ENCODE results near the gene PYGO1. TPM values are rescaled to one million over a fixed set of nuclear protein-coding genes. Genes with fewer than 3 reads are reported as not detected.

The PYGO1 gene
- total and polyA plus RNA-seq, 4 donors, result 1.3 to 17.9 (median 4.7) TPM

- Histone ChIP-seq H3K4me3 (peak overlapping the region; percentile 54), H3K9ac (ENCODE audit: insufficient read depth in 1 of 2, low read length in 2 of 2) (peak overlapping the region in 1 of 2 donors; percentile 75), H3K27ac (ENCODE audit: low read depth in 1 of 2, low read length in 1 of 2) (peak overlapping the region in 1 of 2 donors; percentile 62), H3K4me1 (ENCODE audit: control insufficient read depth in 5 of 5, insufficient read depth in 5 of 5, low read length in 5 of 5) (peaks cover 0 to 18% (median 6%) of the 10 kb centered on the region in 5 donors), H3K27me3 (ENCODE audit: control insufficient read depth in 3 of 3, insufficient read depth in 3 of 3, low read length in 2 of 3) (no peaks in the 10 kb centered on the region), H3K36me3 (ENCODE audit: control insufficient read depth in 4 of 4, insufficient read depth in 4 of 4, low read length in 4 of 4) (no peaks in the 10 kb centered on the region), H3K9me3 (ENCODE audit: control insufficient read depth in 4 of 4, insufficient read depth in 3 of 4, low read length in 3 of 4) (no peaks in the 10 kb centered on the region)
- WGBS, 2 donors, result 4 to 6% methylated on average over 60 to 65 of the region's 65 CpGs
- peak; percentile 65 to 75 (median 75) for DNase-seq
- peak; percentile 13 for ATAC-seq (ENCODE audit: insufficient read depth, low FRiP score)
- TF ChIP-seq CTCF (IDR thresholded peaks at IDR 0.05; ENCODE audit: control extremely low read depth, extremely low read depth), result no peak
These were observed 650 bp downstream of the PYGO1 start for GRCh38 chr15:55587321-55588069.

- Histone ChIP-seq H3K9ac (ENCODE audit: insufficient read depth in 1 of 2, low read length in 2 of 2) (peak overlapping the region in 1 of 2 donors; percentile 75), H3K4me1 (ENCODE audit: control insufficient read depth in 5 of 5, insufficient read depth in 5 of 5, low read length in 5 of 5) (peaks cover 0 to 18% (median 6%) of the 10 kb centered on the region in 5 donors), H3K4me3 (no peak overlapping the region), H3K27ac (ENCODE audit: low read depth in 1 of 2, low read length in 1 of 2) (no peak overlapping the region), H3K36me3 (ENCODE audit: control insufficient read depth in 4 of 4, insufficient read depth in 4 of 4, low read length in 4 of 4) (no peaks in the 10 kb centered on the region), H3K9me3 (ENCODE audit: control insufficient read depth in 4 of 4, insufficient read depth in 3 of 4, low read length in 3 of 4) (no peaks in the 10 kb centered on the region), H3K27me3 (ENCODE audit: control insufficient read depth in 3 of 3, insufficient read depth in 3 of 3, low read length in 2 of 3) (no peaks in the 10 kb centered on the region)
- 70 to 76% methylated on average over 3 of the region's 3 CpGs for WGBS, 2 donors
- ATAC-seq (ENCODE audit: insufficient read depth, low FRiP score), result no peak
- no peak for TF ChIP-seq CTCF (IDR thresholded peaks at IDR 0.05; ENCODE audit: control extremely low read depth, extremely low read depth)
- DNase-seq, result peak in 1 of 3 donors; percentile 16
These were observed 1.3 kb downstream of the PYGO1 start for GRCh38 chr15:55586808-55587207.

GRCh38 chr15:55576943-55577342 is 11.2 kb downstream of the PYGO1 start:
- peaks cover 0 to 3% (median 0%) of the 10 kb centered on the region in 4 donors for H3K36me3 ChIP-seq (ENCODE audit: control insufficient read depth in 4 of 4, insufficient read depth in 4 of 4, low read length in 4 of 4)
- H3K9ac ChIP-seq (ENCODE audit: insufficient read depth in 1 of 2, low read length in 2 of 2), result peak overlapping the region in 1 of 2 donors; percentile 7
- DNase-seq (no peak), ATAC-seq (ENCODE audit: insufficient read depth, low FRiP score) (no peak)
- no peaks in the 10 kb centered on the region for H3K27me3 ChIP-seq (ENCODE audit: control insufficient read depth in 3 of 3, insufficient read depth in 3 of 3, low read length in 2 of 3)
- H3K9me3 ChIP-seq (ENCODE audit: control insufficient read depth in 4 of 4, insufficient read depth in 3 of 4, low read length in 3 of 4), result peaks cover 0 to under 1% (median 0%) of the 10 kb centered on the region in 4 donors
- no peaks in the 10 kb centered on the region for H3K4me1 ChIP-seq (ENCODE audit: control insufficient read depth in 5 of 5, insufficient read depth in 5 of 5, low read length in 5 of 5)
- 70 to 85% methylated on average over 6 of the region's 6 CpGs for WGBS, 2 donors
- H3K4me3 ChIP-seq, result no peak overlapping the region
- no peak overlapping the region for H3K27ac ChIP-seq (ENCODE audit: low read depth in 1 of 2, low read length in 1 of 2)
- TF ChIP-seq CTCF (IDR thresholded peaks at IDR 0.05; ENCODE audit: control extremely low read depth, extremely low read depth), result no peak
